Endothelial cell of umbilical vein (primary cell): ENCODE measurements around the gene PRKG1. TPM values are rescaled to one million over a fixed set of nuclear protein-coding genes. Genes with fewer than 3 reads are reported as not detected.

Experiments
- BruUV-seq: library from RNA; stranded (reverse); fragments of 400-500 nt; replicated peaks from 2 replicates; lab custom pipeline; 2021; lab: Mats Ljungman, UMichigan
- CTCF ChIA-PET: fragments of 300-600, 350-600 bp; sonication (Branson Sonifier 250); formaldehyde crosslinking; loops from one replicate; lab custom pipeline; 2021; ENCODE audit warnings: antibody characterized with exemption, inconsistent platforms; lab: Charles Lee
- POLR2A ChIA-PET: fragments of 300-600, 350-600 bp; sonication (Branson Sonifier 250); formaldehyde crosslinking; loops from one replicate; lab custom pipeline; 2021; ENCODE audit warnings: antibody characterized with exemption, inconsistent platforms; lab: Charles Lee
- DNase-seq: peaks from one replicate; pipeline ENCODE4 v3.0.0-alpha.2; 2011; ENCODE audit warnings: low read depth, low spot score
- FAIRE-seq: peaks from 2 replicates; lab custom pipeline; 2011; peaks lifted over from hg19 to GRCh38; lab: Jason Lieb, UNC
- H2AFZ ChIP-seq: 2 replicates; pipeline ENCODE4 v1.6.0; 2012; ENCODE audit warnings: low read depth, low read length, control low read depth, inconsistent platforms
- H3K27ac ChIP-seq: 2 replicates; pipeline ENCODE4 v1.5.1; 2011; ENCODE audit warnings: low read depth, mild to moderate bottlenecking, control low read depth, low read length, moderate library complexity; ENCODE audit not compliant: insufficient read depth
- H3K27me3 ChIP-seq, 2 experiments: 2 replicates each; pipeline versions ENCODE4 v1.6.0 to v1.6.1; 2011; ENCODE audit warnings: low read length in 2 of 2, mixed read lengths in 1 of 2; ENCODE audit not compliant: control insufficient read depth in 2 of 2, insufficient read depth in 2 of 2
- H3K36me3 ChIP-seq, 2 experiments: 2 replicates in 1 of 2; 3 replicates in 1 of 2; pipeline ENCODE4 v1.5.1; 2011; ENCODE audit warnings: low read length in 2 of 2, mild to moderate bottlenecking in 1 of 2, moderate library complexity in 1 of 2; ENCODE audit not compliant: control insufficient read depth in 2 of 2, insufficient read depth in 2 of 2; ENCODE audit errors: extremely low read depth in 1 of 2
- H3K4me1 ChIP-seq: 3 replicates; pipeline ENCODE4 v1.5.1; 2011; ENCODE audit warnings: mild to moderate bottlenecking, low read length; ENCODE audit not compliant: control insufficient read depth, insufficient read depth; ENCODE audit errors: extremely low read depth
- H3K4me2 ChIP-seq: 2 replicates; pipeline ENCODE4 v1.6.1; 2011; ENCODE audit warnings: low read length, control low read depth, mixed read lengths; ENCODE audit not compliant: insufficient read depth
- H3K4me3 ChIP-seq, 3 experiments: fragments of 200-600 bp in 1 of 3; sonication (generic), shearing (Covaris generic) in 1 of 3; replicated peaks in 1 of 3; 2 replicates each; pipeline ENCODE4 v1.5.1; 2011 to 2016; ENCODE audit warnings: control low read depth in 3 of 3, low read length in 3 of 3, mild to moderate bottlenecking in 2 of 3, inconsistent platforms in 1 of 3, low read depth in 1 of 3, moderate library complexity in 1 of 3; ENCODE audit not compliant: insufficient read depth in 1 of 3
- H3K79me2 ChIP-seq: 2 replicates; pipeline ENCODE4 v1.6.0; 2012; ENCODE audit warnings: low read length, inconsistent platforms; ENCODE audit not compliant: control insufficient read depth, insufficient read depth
- H3K9ac ChIP-seq: replicated peaks from 2 replicates; pipeline ENCODE3; 2011; ENCODE audit warnings: low read length, control low read depth; ENCODE audit not compliant: insufficient read depth; ENCODE audit errors: extremely low read depth
- H3K9me1 ChIP-seq: replicated peaks from 3 replicates; pipeline ENCODE4 v1.6.0; 2011; ENCODE audit warnings: mild to moderate bottlenecking, low read length; ENCODE audit not compliant: control insufficient read depth, insufficient read depth; ENCODE audit errors: extremely low read depth
- H3K9me3 ChIP-seq: replicated peaks from 2 replicates; pipeline ENCODE4 v1.5.1; 2012; ENCODE audit warnings: low read length, inconsistent platforms; ENCODE audit not compliant: control insufficient read depth, insufficient read depth
- H4K20me1 ChIP-seq: replicated peaks from 2 replicates; pipeline ENCODE3; 2011; ENCODE audit warnings: mild to moderate bottlenecking, low read length; ENCODE audit not compliant: control insufficient read depth, insufficient read depth; ENCODE audit errors: extremely low read depth
- EZH2 ChIP-seq: IDR thresholded peaks from 2 replicates; pipeline ENCODE4 v1.6.1; 2012; ENCODE audit warnings: borderline replicate concordance, low read depth, mild to moderate bottlenecking, moderate library complexity, low read length, inconsistent platforms; ENCODE audit not compliant: severe bottlenecking
- FOS ChIP-seq: IDR thresholded peaks from 2 replicates; pipeline ENCODE4 v1.6.1; 2011; ENCODE audit warnings: mild to moderate bottlenecking, low read length, moderate library complexity, borderline replicate concordance; ENCODE audit not compliant: insufficient read depth
- GATA2 ChIP-seq: IDR thresholded peaks from 2 replicates; pipeline ENCODE4 v1.7.0; 2011; ENCODE audit warnings: low read depth, mild to moderate bottlenecking, moderate library complexity, mixed read lengths, low read length; ENCODE audit not compliant: insufficient read length, insufficient read depth
- JUN ChIP-seq: IDR thresholded peaks from 2 replicates; pipeline ENCODE4 v1.6.1; 2011; ENCODE audit warnings: borderline replicate concordance, low read depth; ENCODE audit not compliant: insufficient read length, insufficient read depth
- MAX ChIP-seq: IDR thresholded peaks from 2 replicates; pipeline ENCODE4 v1.6.1; 2011; ENCODE audit not compliant: insufficient read depth, insufficient read length
- MYC ChIP-seq: IDR thresholded peaks from one replicate; pipeline ENCODE4 v1.6.1; 2011; ENCODE audit warnings: mild to moderate bottlenecking, low read depth, low read length
- POLR2A ChIP-seq: IDR thresholded peaks from 2 replicates; pipeline ENCODE4 v1.6.1; 2012; ENCODE audit warnings: low read depth, mild to moderate bottlenecking, control low read depth, low read length
- POLR2AphosphoS5 ChIP-seq: IDR thresholded peaks from 2 replicates; pipeline ENCODE4 v1.6.1; 2012; ENCODE audit warnings: low read depth, mild to moderate bottlenecking, control low read depth, low read length, moderate library complexity; ENCODE audit not compliant: insufficient read depth
- dilution Hi-C: fragments of 300-500 bp; cut with MboI; formaldehyde crosslinking; loops from one replicate; pipeline ENCODE4 v1.15.0; 2019; ENCODE audit warnings: low sequenced_read_pairs; ENCODE audit not compliant: extremely low pct_ligation_motif_present
- intact Hi-C: fragments of 100-400 bp; cut with micrococcal nuclease; formaldehyde crosslinking; loops from one replicate; pipeline ENCODE4 v1.10.0; 2022
- polyA plus RNA-seq, 4 experiments: library from polyadenylated mRNA; depleted of rRNA in 3 of 4; stranded (reverse) in 3 of 4; unstranded in 1 of 4; fragments of >200 nt; gene quantifications; 2 replicates each; pipeline versions ENCODE4 v1.2.1 to v1.2.3, GENCODE V29; 2011 to 2012; ENCODE audit warnings: missing spikeins in 1 of 4
- total RNA-seq: library from RNA; stranded (reverse); gene quantifications from 2 replicates; pipeline ENCODE4 v1.2.3, GENCODE V29; 2021
- TF ChIP-seq, protein P1 (sequence below), 2 donors: IDR thresholded peaks; 1 replicate in 1 of 2; 2 replicates in 1 of 2; pipeline ENCODE4 v1.5.1; 2011; ENCODE audit warnings: low read length in 2 of 2, mild to moderate bottlenecking in 2 of 2, moderate library complexity in 2 of 2, control low read depth in 1 of 2, inconsistent platforms in 1 of 2, low read depth in 1 of 2; ENCODE audit not compliant: insufficient read depth in 1 of 2; ENCODE audit errors: extremely low read depth in 1 of 2

The PRKG1 gene
- total and polyA plus RNA-seq, 2 donors (not counting 3 experiments of a cell fraction or from before 2014, with no cell fraction given) = 0.01 to 0.18 TPM

GRCh38 chr10:52226197-52226847, 1152.0 kb downstream of the PRKG1 start:
- no peaks in the 10 kb centered on the region for H3K79me2 ChIP-seq
- H3K9me1 ChIP-seq = no peaks in the 10 kb centered on the region
- TF ChIP-seq JUN (peak; percentile 28), POLR2AphosphoS5 (no peak), GATA2 (no peak), FOS (peak; percentile 65)
- peak; percentile 15 for DNase-seq
- no peaks in the 10 kb centered on the region for H3K36me3 ChIP-seq
- H3K27ac ChIP-seq = no peak overlapping the region
- intact Hi-C loops = no loop called here
- no TSS peak for BruUV-seq
- no peak overlapping the region for H3K9ac ChIP-seq
- CTCF ChIA-PET = no interaction called here
- no peaks in the 10 kb centered on the region for H3K27me3 ChIP-seq
- dilution Hi-C loops = no loop called here
- no peaks in the 10 kb centered on the region for H4K20me1 ChIP-seq
- no peak overlapping the region for H3K4me2 ChIP-seq
- no peaks in the 10 kb centered on the region for H3K9me3 ChIP-seq
- POLR2A ChIA-PET = no interaction called here
- peak; percentile 18 for FAIRE-seq
- H2AFZ ChIP-seq = no peak overlapping the region
- no peak overlapping the region for H3K4me3 ChIP-seq
- H3K4me1 ChIP-seq = peaks cover 6% of the 10 kb centered on the region

GRCh38 chr10:52228556-52228955, 1154.3 kb downstream of the PRKG1 start:
- Histone ChIP-seq H3K9me3 (no peaks in the 10 kb centered on the region), H3K36me3 (no peaks in the 10 kb centered on the region), H3K4me1 (peaks cover 16% of the 10 kb centered on the region), H3K9me1 (no peaks in the 10 kb centered on the region), H3K4me2 (no peak overlapping the region), H2AFZ (no peak overlapping the region), H4K20me1 (no peaks in the 10 kb centered on the region), H3K4me3 (no peak overlapping the region), H3K27ac (no peak overlapping the region), H3K9ac (no peak overlapping the region), H3K27me3 (no peaks in the 10 kb centered on the region), H3K79me2 (no peaks in the 10 kb centered on the region)
- intact Hi-C loops (no loop called here), dilution Hi-C loops (no loop called here)
- DNase-seq (no peak), FAIRE-seq (no peak)
- POLR2A ChIA-PET = no interaction called here
- TF ChIP-seq POLR2A (no peak), GATA2 (no peak), FOS (no peak), MYC (no peak), MAX (no peak), JUN (no peak), POLR2AphosphoS5 (no peak), EZH2 (no peak)
- TF ChIP-seq, protein P1, sequence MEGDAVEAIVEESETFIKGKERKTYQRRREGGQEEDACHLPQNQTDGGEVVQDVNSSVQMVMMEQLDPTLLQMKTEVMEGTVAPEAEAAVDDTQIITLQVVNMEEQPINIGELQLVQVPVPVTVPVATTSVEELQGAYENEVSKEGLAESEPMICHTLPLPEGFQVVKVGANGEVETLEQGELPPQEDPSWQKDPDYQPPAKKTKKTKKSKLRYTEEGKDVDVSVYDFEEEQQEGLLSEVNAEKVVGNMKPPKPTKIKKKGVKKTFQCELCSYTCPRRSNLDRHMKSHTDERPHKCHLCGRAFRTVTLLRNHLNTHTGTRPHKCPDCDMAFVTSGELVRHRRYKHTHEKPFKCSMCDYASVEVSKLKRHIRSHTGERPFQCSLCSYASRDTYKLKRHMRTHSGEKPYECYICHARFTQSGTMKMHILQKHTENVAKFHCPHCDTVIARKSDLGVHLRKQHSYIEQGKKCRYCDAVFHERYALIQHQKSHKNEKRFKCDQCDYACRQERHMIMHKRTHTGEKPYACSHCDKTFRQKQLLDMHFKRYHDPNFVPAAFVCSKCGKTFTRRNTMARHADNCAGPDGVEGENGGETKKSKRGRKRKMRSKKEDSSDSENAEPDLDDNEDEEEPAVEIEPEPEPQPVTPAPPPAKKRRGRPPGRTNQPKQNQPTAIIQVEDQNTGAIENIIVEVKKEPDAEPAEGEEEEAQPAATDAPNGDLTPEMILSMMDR (IDR thresholded peaks at IDR 0.05; ENCODE audit: extremely low read depth in 1 of 2, insufficient read depth in 1 of 2, low read depth in 1 of 2, low read length in 2 of 2) = no peak
- BruUV-seq = no TSS peak
- CTCF ChIA-PET = interaction anchor here (0.9 kb wide), 1 partner anchor 79 kb away, joined by 3 read pairs; no protein-coding TSS in a partner anchor
